DMS114 treated with DMSO at 0.1 percent for 48 hours (cell line): ENCODE data around the gene RO60.
A peak's percentile ranks its signal among the peaks of the same experiment; 100 is the strongest.

ENCODE experiments used
- DNase-seq: peaks from one replicate; lab custom pipeline; 2025; ENCODE audit not compliant: unreplicated experiment; lab: John Stamatoyannopoulos, UW

RO60 gene

DNA sequence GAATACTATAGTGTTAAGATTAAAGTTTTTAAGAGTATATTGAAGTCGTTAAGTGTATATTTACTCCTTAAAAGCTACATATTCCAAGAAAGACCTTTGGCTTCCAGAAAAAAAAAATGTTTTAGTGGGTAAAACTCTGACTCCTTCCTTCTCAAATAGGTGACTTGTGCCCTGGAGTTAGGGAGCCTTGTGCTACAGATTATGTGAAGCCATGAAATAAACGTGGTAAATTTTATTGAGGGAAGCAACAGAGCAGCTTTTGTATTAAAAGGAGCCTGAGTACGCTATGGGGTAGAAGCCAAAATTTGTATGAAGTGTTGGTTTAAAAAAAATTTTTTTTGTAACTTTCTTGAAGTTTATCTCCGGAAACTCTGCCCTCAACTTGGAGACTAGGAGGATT lies 994 bp downstream of the RO60 start:
- no peak for DNase-seq

- no peak for DNase-seq
These were observed 1.5 kb downstream of the RO60 start for GRCh38 chr1:193060938-193061337.

GRCh38 chr1:193062698-193063463 lies 3.5 kb downstream of the RO60 start:
- no peak for DNase-seq

- DNase-seq, result no peak
These were observed 6.5 kb downstream of the RO60 start for GRCh38 chr1:193065954-193066353.

DNA sequence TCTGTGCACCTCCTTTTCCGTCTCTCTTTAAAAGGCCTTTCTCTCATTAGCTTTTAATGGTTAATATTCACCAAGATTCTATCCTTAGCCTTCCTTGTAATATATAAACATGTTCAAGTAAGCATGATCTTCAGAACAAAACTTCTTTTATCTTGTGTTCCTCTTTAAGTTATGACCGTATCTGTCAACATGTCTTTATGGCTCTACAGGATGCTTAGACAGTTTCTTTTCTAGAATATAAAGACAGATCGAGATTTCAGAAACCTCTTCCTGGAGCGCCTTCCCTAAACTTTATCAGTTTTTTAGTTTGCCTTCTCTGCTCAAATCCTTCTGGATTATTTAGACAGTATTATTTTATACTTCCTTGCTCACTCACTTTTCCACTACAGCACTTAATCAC lies 7.2 kb downstream of the RO60 start:
- no peak for DNase-seq

DNA sequence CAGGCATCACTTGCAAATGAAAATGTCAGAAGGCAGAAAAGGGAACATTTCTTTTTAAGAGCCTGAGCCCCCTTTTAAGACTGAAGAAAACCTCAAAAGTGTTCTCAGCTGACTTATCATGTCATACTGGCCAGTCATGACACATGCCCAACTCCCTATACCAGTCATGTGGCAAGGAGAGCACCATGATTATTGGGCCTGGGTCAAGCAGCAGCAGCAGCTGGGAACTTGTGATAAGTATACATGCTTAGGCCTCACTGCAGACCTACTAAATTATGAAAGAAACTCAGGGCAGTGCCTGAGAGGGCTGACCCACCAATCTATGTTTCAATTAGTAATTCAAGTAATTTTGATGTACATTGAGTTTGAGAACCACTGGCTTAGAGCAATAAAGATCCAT lies 8.6 kb downstream of the RO60 start:
- no peak for DNase-seq

DNA sequence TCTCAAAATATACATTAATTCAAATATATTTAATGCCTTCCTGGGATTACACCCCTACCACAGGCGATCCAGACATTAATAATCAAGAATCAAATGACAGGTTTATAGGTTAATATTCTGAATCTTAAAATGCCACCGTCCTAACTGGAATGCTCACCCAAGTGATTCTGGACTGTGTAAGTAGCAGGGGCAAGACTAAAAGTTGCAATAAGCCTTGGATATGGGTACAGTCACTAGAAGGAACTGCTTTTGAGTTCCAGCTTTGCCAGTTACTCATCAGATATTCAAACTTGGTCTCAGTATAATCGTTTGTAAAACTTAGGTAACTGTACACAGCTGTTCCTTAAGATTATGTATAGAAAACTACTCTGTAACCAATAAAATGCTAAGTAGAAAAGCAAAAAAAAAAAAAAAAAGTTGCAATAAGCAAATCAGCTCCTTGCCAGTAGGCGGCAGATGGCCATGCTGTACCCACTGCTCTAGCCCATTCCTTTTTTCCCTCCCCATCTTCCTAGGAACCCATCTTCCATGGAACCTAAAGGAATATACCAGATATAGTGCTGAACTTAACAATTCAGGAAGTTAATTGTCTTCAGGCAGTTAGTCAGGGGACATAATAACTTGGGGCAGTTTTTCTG lies 10.5 kb downstream of the RO60 start:
- peak; percentile 54 for DNase-seq

DNA sequence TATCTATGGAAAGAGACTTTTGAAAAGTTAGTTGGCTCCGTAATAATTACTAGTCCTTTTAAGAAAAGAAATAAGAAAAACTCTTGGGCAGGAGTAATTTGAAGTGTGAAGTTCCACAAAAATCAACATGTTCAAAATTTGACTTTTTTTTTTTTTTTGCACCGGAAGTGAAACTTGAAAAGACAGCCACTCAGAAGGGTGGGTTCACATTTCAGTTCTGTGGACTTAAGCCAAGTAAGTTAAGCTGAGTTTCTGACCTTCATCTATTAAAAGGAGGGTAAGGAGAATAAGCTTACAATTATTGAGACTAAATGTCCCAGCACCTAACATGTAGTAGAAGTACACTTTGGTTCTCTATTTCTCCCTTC lies 11.0 kb downstream of the RO60 start:
- DNase-seq, result no peak

DNA sequence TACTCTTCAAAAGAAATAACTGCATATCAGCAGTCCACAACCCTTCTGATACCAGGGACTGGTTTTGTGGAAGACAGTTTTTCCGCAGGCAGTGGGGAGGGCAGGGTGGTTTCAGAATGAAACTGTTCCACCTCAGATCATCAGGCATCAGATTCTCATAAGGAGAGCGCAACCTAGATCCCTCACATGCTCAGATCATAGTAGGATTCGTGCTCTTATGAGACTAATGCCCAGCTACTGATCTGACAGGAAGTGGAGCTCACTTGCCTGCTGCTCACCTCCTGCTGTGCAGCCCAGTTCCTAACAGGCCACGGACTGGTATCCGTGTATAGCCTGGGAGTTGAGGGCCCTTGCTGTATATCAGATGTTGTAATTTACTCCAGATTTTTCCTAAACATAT lies 11.5 kb downstream of the RO60 start:
- DNase-seq, result no peak

- DNase-seq, result no peak
These were observed 18.6 kb downstream of the RO60 start for GRCh38 chr1:193077991-193078390.

DNA sequence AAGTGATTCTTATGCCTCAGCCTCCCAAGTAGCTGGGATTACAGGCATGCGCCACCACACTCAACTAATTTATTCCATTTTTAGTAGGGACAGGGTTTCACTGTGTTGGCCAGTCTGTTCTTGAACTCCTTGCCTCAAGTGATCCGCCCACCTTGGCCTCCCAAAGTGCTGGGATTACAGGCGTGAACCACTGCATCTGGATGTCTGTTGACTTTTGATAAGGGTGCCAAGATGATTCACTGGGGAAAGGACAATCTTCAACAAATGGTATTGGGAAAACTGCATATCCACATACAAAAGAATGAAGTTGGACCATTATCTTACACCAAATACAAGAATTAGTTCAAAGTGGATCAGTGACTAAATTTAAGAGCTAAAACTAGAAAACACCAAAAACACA lies 19.8 kb downstream of the RO60 start:
- no peak for DNase-seq

- no peak for DNase-seq
These were observed 24.1 kb downstream of the RO60 start for GRCh38 chr1:193083365-193084088.

DNA sequence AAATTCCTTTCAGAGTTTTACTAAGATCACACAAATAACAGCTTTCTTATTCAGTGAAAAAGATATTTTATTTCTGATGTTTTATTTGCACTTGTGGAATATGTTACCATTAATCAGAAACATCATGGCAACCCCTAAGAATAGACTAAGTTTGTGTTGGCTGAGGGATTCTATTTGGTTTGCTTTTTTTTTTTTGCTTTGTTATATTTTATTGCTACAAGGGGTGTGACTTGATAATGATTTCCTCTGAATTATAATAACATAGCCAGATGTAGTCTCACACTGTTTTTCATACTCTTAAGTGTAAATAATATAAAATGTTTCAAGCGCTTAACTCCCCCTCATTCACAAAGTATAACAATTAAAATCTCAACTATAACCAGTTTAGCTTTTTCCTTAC lies 25.9 kb downstream of the RO60 start:
- no peak for DNase-seq

DNA sequence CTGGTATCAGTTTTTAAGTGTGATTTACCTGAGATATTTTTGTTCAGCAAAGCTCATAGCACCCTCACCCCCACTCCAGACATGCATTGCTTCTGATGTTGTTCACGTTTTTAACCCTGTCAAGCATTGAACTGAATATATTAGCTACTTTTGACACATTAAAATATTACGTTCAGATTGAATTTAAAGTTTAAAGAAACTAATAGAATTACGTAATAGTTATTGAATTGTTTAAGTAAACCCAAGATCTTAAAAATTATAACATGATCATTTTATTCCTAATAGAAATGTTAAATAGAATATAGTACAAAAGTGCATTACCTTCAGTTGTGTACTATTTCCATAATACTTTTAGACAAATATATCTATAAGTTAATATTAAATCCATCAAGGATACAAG lies 26.9 kb downstream of the RO60 start:
- no peak for DNase-seq

- no peak for DNase-seq
These were observed 28.5 kb downstream of the RO60 start for GRCh38 chr1:193087893-193088292.

GRCh38 chr1:193090865-193091264 lies 31.5 kb downstream of the RO60 start:
- no peak for DNase-seq

- DNase-seq, result no peak
These were observed 34.7 kb downstream of the RO60 start for GRCh38 chr1:193094112-193094511.

DNA sequence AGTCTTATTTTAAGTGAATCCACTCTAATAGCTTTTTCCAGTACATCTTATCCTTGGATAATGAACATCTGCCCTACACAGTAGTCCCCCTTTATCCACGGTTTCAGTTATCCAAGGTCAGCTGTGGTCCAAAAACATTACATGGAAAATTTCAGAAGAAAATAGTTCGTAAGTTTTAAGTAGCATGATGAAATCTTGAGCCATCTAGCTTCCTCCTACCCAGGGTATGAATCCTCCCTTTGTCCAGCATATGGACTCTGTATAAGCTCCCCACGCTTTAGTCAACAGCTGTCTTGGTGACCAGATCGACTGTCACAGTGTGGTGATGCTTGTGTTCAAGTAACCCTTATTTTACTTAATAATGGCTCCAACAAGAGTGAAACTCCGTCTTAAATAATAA lies 43.2 kb downstream of the RO60 start:
- DNase-seq, result no peak

DNA sequence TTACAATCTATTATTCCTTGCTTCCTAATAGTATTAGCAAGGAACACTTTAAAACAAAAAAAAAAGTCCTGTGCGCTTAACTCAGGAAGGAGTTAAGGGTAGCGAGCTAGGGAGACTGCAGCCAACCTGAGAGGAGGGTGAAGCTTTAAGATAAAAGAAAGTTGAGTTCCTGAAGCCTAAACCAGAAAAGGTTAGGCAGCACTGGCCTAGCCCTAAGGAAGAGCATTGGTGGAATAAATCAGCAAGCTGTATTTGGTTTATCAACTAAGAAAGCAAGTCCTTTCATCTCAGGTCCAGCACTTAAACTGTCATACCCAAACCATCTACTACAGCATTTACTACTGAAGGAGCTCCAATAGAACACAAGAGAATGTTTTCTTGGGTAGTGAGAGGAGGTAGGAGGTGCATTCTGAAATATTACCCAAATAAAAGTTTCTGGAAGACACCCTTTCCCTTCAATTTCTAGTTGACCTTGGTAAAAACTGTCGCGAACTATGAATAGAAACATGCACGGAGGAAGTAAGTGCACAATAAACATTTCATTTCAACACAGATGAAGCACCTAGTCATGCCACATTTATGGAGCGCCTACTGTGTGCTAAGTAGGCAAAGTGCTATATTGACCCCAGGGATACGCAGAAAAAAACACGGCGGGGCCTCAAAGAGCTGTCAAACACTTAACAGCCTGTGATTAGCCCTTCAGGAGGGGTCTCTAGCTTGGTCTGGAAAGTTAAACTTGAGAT lies 44.5 kb downstream of the RO60 start:
- DNase-seq, result no peak

DNA sequence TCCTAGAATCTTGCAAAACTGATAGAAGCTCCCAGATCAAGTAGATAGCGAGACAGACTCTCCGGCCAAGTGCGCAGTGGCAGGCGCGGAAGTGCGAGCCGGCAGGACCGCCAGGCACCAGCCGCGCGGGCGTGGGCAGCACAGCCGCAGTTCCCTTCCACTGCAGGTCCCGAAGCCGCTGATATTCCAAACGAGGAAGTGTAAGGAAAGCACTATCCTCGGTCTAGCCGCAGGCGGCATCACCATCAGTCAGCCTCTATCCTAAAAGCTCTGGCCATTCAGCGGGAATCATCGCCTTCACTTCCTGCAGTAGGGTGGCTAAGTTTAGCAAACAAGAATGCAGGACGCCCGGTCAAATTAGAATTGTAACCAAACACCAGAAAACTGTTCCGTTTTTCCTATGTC lies 45.1 kb downstream of the RO60 start:
- no peak for DNase-seq
